Stimulated activated CD8-positive, alpha-beta memory T cell treated with anti-CD3 and anti-CD28 coated beads, Interleukin-4, amount 100 ng/mL, for 1 hour (primary cell): ENCODE measurements around the gene TSHZ2.
A peak's percentile ranks its signal among the peaks of the same experiment; 100 is the strongest.

Source experiments
- DNase-seq, 2 donors: peaks; one replicate each; pipeline ENCODE4 v3.0.0-alpha.2; 2020; ENCODE audit warnings: low read depth in 2 of 2, low spot score in 1 of 2

Gene TSHZ2, protein sequence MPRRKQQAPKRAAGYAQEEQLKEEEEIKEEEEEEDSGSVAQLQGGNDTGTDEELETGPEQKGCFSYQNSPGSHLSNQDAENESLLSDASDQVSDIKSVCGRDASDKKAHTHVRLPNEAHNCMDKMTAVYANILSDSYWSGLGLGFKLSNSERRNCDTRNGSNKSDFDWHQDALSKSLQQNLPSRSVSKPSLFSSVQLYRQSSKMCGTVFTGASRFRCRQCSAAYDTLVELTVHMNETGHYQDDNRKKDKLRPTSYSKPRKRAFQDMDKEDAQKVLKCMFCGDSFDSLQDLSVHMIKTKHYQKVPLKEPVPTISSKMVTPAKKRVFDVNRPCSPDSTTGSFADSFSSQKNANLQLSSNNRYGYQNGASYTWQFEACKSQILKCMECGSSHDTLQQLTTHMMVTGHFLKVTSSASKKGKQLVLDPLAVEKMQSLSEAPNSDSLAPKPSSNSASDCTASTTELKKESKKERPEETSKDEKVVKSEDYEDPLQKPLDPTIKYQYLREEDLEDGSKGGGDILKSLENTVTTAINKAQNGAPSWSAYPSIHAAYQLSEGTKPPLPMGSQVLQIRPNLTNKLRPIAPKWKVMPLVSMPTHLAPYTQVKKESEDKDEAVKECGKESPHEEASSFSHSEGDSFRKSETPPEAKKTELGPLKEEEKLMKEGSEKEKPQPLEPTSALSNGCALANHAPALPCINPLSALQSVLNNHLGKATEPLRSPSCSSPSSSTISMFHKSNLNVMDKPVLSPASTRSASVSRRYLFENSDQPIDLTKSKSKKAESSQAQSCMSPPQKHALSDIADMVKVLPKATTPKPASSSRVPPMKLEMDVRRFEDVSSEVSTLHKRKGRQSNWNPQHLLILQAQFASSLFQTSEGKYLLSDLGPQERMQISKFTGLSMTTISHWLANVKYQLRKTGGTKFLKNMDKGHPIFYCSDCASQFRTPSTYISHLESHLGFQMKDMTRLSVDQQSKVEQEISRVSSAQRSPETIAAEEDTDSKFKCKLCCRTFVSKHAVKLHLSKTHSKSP (N-terminal part only)

DNA sequence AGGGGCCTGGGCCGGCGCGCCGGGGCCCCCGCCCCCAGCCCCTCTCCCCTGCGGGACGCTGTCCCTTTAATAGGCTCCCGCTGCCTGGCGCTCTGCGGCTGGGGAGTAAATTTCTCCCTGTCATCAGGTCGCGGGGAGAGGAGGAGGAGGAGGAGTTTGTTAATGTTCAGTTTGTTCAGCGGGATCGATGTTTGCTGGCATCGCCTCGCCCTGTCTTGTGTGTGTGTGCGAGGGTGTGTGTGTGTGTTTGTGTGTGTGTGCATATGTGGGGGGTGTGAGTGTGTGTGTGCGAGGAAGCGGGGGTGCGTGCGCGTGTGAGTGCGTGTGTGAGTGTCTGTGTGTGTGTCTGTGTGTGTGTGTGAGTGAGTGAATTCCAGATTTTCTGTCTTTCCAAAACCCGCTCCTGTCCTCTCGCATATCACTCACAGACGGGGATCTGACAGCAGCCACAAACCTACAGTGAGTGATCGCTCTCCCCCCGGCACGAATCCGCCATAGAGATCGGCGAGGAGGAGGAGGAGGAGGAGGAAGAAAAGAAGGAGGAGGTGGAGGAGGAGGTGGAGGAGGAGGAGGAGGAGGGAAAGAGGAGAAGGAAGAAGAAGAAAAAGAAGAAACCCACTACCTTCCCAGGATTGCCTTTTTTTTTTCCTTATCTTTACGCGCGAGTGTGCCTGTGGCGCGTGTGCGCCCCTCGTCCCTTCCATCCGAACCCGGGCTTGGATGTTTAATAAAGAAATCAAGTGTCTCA is at the start of gene TSHZ2:
Gene TSHZ2, plus strand, starts transcription at position 169 of the 748 bp plus-strand sequence. CDS start 936 bp downstream, outside the sequence.
- peak in 1 of 2 donors; percentile 2 for DNase-seq

DNA sequence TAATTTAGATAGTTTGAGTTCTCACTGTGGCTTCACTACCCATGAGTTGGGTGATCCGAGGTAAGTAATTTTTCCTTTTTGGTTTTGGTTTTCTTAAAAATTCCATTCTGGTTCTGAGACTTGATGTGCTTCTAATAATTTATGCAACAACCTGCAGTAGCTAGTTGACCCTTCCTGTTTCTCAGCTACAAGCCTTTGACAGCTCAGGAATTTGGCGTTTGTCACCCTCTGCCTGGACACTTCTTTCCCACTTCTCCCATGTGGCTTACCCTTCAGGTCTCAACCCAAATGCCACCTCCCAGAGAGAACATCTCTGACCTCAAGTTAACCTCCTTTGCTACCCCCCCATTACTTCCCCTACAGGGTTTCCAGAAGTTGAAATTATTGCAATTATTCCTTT is 49.7 kb upstream of the TSHZ2 start:
- no peak for DNase-seq

DNA sequence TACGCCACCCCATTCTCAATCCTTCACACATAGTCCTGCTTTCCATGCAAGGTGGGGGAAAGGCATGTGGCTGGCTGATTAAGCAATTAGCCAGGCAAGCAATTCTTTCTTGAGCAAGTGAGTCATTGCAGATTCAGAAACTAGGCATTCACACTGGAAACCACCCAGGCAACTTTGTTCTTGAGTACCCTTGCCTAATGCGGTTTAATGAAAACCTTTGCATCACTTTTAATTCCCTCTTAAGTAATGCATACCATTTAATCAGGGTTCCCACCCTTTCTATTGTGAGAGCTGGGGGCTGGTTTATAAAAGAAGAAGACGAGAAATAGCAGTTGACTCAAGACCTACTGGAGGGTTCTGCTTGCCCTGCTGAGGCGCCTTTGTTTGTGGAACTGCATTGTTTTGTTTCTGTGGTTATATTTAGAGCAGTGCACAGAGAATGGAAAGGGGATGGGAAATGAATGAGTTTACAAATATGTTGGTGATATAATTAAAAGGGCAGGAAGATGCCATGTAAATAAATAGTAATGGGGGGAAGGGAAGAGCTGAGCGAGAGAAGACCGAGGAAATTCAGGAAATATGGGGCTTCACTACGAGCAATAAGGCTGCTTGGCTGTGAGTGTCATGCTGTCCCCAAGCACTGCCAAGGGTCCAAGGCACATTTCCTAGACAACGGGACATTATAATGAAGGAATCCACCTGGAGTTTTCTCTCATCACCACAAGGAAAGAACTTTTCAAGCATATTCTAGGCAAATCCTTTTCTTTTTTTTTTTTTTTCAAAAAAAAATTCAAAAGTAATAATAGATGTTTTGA is 48.8 kb upstream of the TSHZ2 start:
- no peak for DNase-seq

DNA sequence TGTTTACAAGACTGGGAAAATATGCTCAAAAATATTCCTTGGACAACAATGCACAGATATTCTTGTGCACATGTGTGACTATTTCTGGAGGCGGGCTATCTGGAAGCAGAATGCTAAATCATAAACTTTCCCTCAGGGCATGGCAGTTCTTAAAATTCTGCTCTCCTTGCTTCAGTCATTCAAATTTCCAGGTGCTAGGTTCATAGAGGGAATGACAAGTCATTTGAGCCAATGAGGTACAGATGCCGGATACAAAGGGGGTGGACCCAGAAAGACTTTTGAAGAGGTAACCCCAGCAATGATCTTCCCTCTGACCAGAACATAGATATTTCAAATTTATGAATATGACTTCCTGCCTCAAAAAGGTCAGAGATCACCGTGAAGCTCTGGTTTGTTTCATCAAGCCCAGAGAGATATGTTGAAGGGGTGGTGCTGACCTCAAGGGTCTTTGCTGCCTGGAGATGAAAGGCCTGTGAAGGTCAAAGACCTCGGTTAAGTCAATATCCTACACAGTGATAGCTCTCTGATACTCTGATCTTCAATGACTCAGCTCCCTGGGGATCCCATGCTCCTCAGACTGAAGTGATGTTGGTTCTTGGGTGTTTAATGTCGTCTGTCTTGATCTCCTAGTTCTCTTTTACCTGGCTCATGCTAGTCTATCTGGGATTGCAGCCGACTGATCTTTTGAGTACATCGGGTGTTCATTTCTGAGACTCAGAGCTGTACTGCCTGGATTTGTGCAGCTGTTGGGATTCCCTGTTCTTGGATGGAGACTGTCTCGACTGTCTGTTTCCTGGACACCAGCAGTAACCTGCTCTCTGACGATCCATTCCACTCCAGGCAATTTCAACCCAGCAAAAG is 47.5 kb upstream of the TSHZ2 start:
- DNase-seq, result no peak

DNA sequence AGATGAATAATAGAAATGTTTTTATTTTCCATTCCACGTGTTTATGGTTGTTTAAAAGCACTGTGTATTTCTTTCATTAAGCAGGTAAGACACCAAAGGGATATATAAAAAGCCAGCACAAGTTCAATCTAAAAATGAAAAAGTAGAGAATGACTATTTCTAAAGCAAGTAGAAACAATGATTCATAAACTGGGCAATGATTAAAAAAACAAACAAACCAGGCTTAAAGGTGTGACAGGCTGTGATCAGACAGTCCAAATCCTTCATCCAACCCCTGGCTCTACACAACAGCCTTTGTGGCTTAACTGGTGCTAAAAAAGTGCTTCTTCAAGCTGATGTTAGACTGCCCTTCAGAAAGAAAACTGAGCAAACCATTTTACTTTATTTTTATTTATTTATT is 45.7 kb upstream of the TSHZ2 start:
- DNase-seq, result no peak

DNA sequence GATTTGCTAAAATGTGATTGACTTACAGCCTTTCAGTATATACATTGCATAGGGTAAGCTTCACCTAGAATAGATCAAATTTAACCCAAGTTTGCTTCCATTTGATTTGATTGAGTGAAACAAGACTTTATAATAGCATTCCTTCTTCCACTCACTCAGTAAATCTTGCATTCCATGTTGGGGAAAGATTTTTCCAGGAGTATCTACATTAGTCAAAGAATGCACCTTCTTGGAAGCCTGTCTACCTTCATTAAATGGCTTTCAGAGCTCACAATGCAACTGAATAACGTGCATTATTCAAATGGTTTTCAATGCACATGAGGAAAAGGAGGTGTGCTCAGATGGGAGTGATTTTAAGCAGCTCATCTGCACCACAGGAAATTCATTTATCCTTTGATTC is 38.3 kb upstream of the TSHZ2 start:
- DNase-seq, result no peak

DNA sequence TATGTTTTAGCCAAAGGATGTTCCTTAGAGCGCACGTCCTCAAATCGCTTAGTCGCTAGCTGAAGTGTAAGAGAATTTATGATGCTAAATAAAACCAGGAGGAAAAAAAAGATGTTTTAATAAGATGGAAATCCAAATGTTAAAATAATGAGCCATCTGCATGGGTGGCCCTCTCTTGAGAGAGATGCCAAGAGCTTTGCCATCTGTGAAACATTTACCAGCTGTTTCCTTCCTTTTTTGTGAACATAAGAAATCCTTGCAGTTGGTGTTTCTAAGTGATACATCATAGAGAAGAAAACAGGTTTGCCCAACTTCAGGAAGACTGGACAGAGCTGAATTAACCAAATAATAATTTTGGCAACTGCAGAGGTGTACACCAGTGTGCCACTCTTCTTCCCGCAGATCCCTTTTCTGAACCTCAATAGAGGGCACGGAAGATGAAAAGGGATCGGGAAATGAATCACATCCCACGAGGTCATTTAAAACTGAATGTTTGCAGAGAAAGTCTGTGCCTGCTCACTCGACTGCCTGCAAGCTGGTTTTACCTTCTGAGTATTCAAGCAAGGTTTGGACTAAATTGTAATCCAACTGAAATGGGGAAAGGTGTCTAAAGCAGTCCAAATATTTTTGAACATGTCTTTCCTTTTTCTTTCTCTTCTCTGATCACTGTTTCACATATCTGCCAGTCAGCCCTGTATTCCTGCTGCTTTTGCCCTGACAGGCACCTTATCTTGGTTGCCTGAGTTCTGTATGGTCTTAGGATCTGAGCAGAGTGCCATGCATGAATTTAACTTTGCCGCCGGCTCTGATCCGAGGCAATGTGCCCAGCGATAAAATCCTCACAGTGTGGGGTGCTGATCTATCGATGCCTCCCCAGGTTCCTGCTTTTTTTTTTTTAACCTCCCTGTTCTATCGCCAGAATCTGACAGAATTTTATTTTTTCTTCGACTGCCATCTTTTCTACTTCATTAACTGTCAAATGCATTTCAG is 35.5 kb upstream of the TSHZ2 start:
- DNase-seq, result no peak

DNA sequence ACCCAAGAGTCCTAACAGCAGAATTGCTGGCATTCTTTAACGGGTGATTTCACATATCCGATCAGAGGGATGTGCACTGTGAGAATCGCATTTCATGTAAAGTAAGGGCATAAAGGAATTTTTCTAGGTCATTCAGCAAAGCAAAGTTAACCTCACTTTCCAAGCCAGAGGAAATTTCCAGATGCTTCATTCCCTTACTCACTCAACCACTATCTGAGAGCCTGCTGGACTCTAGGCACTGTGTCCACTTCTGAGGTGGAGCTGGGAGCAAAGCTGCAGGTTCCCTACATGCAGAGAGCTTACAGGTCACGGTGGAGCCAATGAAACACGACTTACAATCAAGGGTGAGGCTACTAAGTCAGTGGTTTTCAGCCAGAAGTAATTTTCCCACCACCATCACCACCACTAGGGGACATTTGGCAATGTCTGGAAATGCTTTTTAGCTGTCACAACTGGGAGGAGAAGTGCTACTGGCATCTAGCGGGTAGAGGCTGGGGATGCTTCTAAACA is 34.5 kb upstream of the TSHZ2 start:
- no peak for DNase-seq

DNA sequence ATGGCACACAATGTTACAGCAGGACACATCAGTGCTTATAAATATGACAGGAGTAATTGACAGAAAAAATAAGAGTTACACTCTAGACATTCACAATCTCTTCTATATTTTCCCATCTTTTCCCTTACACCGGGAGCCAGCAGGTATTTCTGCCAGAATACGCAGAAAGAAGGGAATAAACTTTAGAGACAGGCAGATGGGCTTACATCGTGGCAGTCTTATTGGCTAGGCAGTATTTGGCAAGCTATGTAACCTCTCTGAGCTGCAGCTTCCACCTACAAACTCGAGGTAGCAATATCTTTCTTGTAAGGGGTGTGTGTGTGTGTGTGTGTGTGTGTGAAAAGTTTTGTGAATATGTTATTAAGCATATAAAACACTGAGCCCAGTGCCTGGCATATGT is 33.0 kb upstream of the TSHZ2 start:
- DNase-seq, result no peak

DNA sequence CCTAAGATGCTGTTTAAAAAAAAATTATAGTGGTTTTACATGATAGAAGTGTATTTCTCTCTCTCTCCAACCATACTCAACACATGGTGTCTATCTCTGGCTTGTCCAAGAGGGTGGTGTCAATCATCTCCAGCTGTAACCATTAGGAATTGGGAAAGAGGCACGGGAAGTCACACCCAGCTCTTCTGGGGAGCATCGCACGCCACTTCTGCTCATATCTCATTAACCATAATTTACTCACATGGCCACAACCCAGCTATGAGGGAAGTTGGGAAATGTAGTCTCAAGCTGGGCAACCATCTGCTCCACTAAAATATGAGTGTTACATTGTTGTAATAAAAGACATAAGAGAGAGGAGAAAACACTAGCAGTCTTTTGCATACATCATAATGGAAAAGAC is 30.4 kb upstream of the TSHZ2 start:
- no peak for DNase-seq

DNA sequence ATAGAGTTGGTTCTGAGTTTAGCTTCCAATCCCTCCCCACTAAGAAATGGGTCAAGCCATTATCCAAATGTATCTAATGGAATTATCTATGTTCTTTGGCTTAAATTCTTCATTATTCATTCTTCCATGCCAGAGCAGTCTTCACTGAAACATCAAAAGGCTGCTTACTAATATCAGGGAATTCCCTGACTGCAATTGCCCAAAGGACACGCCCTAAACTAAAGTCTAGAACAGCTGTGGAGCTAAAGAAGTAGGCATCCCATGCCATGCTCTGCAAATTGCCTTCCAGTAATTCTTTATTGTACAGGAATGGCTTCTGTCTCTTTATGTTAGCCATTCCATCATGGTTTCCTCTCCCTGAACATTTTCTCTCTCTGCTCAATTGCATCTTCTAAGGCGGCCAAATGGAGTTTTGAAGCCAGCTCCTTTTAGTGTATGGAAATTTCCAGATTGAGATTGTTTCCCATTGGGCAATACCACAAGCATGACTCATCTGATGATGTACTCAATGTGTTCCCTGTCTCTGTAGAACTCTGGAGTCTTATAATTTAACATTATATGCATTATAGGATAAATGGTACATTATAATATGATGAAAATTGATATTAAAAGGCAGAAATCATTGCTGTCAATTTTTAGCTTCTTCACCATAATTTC is 28.8 kb upstream of the TSHZ2 start:
- DNase-seq, result no peak

DNA sequence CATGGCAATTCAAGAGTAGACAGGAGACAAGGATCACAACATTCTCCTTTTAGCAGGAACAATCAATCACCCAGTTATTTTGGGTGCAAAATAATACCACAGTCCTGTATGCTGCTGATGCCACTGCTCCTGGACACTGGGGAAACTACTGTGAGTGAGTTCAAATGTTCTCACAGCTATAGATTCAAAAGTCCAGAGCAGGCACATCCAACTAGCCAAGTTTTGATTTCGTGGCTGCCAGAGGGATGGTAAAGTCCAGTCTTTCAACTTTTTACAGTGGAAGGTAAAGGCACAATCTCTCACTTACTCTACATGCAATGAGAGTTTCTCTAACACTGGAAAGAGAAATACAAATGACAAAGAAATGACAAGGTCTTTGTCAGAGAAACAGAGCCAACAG is 26.9 kb upstream of the TSHZ2 start:
- DNase-seq, result no peak

DNA sequence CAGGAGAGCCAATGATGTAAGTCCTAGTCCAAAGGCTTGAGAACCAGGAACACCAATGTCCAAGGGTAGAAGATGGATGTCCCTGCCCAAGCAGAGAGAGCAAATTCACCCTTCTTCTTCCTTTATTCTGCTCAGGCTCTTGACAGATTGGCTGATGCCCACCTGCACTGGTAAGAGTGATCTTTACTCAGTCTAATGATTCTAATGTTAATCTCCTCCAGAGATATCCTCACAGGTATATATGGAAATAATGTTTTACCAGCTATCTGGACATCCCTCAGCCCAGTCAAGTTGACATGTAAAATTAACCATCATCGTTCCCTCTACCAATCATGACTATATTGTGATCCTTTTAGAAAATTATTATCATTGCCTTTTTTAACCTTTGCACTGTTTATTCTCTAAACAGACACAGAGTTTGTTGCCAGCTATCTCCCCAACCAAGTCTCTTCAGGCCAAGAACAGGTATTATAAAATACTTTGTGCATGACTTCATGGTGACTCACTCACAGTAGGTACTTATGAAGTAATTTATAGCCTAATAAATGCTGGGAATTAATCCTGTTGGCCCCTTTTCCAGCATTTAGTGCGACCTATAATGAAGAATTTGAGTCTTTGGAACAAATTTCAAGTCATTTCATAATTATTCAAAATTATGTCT is 26.2 kb upstream of the TSHZ2 start:
- no peak for DNase-seq

DNA sequence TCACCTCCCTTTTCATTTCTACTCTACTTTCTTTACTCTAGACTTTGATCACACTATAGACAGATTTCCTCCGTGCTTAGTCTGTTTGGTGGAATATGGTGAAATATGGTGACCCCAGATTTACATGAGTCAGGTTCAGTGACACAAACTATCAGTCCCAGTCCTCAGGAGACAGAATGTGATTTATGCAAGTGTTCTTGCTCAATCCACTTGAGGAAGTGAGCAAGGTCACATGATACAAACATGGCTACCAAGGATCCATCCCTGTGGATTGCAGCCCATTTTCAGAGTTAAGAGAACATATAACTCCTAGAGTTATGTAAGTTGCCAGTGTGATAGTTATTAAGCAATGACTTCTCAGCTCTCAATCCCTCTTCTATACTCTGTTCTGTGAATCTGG is 23.7 kb upstream of the TSHZ2 start:
- DNase-seq, result no peak

DNA sequence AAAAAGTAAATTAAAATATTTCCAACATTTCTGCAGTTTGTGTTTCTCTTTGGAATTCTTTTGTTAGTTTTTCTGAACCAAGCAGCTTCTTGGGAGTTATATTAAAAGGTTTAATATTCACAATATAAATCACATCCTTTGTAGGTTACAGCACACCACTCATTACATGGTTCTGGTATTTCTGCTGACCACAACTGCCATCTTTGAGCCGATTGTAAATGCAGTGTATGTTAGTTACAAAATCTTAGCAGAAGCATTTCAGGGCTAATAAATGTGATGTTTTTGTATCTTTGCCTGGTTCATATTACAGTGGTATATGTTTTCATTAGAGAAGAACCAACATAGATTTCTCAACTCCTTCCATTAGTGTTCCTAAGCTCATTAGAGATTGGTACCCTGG is 19.1 kb upstream of the TSHZ2 start:
- DNase-seq, result no peak

DNA sequence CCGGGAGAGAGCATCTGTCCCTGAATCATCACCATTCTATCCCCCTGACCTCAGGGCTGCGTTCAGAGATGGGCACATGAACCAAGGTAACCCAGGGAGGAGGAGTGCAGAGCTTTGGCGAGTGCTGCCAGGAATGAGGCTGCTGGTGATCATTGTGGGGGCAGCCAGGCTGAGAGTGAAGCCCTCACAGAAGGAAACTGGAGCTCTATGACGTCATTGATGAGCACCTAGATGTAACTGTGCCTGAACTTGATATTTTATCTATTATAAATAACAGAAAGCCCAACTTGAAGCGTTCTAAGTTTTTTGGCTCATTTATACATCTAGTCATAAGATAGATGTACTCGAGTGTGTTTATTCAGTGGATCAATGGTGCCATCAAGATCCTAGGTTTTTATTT is 17.3 kb upstream of the TSHZ2 start:
- DNase-seq, result no peak

DNA sequence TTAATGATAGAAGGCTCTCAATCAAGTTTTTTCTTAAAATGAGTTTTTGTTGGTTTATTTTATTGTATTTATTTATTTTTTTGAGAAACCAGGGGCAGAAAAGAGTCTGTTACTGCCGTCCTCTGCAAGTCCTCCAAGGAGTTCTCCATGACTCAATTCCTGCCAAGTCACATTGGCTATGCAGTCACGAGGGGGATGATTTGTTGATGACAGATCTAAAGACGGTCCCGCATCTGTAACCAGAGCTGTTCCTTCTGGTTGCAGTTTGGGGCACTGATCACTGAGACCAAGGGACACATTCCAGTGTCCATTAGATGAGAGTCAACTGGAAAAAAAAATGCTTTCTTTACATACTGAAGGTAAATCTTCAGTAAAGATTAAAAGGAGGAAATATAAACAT is 13.9 kb upstream of the TSHZ2 start:
- DNase-seq, result no peak
